ENCODE results near the gene ABCC6. TPM values are rescaled to one million over a fixed set of nuclear protein-coding genes. Genes with fewer than 3 reads are reported as not detected.
"Not testable (repeated sequence)": the region's sequence is repeated elsewhere in the genome, so short reads cannot be mapped to it uniquely, and the experiment has no call there.

ABCC6 gene
- total RNA-seq, 1 experiment from 2014 or later, result 44.6 TPM

- H3K36me3 Mint-ChIP-seq (ENCODE audit: insufficient read depth, unreplicated experiment); H3K4me3 ChIP-seq (ENCODE audit: low read depth, low read length); H3K9me3 Mint-ChIP-seq (ENCODE audit: unreplicated experiment); POLR2A ChIA-PET; H3K27me3 ChIP-seq (replicated peaks; ENCODE audit: control insufficient read depth, insufficient read depth, low read length); H3K27ac Mint-ChIP-seq (ENCODE audit: unreplicated experiment); intact Hi-C loops (cut with micrococcal nuclease; ENCODE audit: unreplicated experiment); H3K4me1 Mint-ChIP-seq (ENCODE audit: low read depth, unreplicated experiment); H3K9me3 ChIP-seq; H3K36me3 ChIP-seq (ENCODE audit: control insufficient read depth, insufficient read depth, low read length); BruUV-seq (replicated peaks); CTCF ChIA-PET; DNase-seq; H3K4me3 Mint-ChIP-seq (ENCODE audit: unreplicated experiment); H3K27me3 Mint-ChIP-seq (ENCODE audit: insufficient read depth, unreplicated experiment); H3K4me1 ChIP-seq: not testable (repeated sequence)
These were observed 11.9 kb downstream of the ABCC6 start for GRCh38 chr16:16211404-16211803.

DNA sequence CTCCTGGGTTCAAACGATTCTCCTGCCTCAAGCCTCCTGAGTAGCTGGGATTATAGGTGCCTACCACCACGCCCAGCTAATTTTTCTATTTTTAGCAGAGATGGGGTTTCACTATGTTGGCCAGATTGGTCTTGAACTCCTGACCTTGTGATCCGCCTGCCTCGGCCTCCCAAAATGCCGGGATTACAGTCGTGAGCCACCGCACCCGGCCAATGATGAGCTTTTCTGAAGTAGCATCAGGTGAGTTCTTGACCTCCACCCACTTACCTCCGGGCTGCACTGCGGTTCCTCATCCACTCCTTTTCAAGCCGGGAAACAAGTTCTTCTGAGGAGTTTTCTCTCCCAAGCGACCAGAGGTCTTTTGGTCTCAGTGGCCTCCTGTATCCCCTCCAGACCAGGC is 14.8 kb downstream of the ABCC6 start:
- BruUV-seq (replicated peaks); H3K9me3 ChIP-seq; POLR2A ChIA-PET; intact Hi-C loops (cut with micrococcal nuclease; ENCODE audit: unreplicated experiment); H3K4me3 Mint-ChIP-seq (ENCODE audit: unreplicated experiment); H3K4me1 ChIP-seq; H3K9me3 Mint-ChIP-seq (ENCODE audit: unreplicated experiment); H3K36me3 ChIP-seq (ENCODE audit: control insufficient read depth, insufficient read depth, low read length); CTCF ChIA-PET; H3K27me3 ChIP-seq (replicated peaks; ENCODE audit: control insufficient read depth, insufficient read depth, low read length); H3K4me1 Mint-ChIP-seq (ENCODE audit: low read depth, unreplicated experiment); DNase-seq; H3K4me3 ChIP-seq (ENCODE audit: low read depth, low read length); H3K27ac Mint-ChIP-seq (ENCODE audit: unreplicated experiment); H3K27me3 Mint-ChIP-seq (ENCODE audit: insufficient read depth, unreplicated experiment): not testable (repeated sequence)
- H3K36me3 Mint-ChIP-seq (ENCODE audit: insufficient read depth, unreplicated experiment), result peaks cover 13% of the 10 kb centered on the region

GRCh38 chr16:16207787-16208334 is 15.4 kb downstream of the ABCC6 start:
- CTCF ChIA-PET; BruUV-seq (replicated peaks); H3K27me3 ChIP-seq (replicated peaks; ENCODE audit: control insufficient read depth, insufficient read depth, low read length); H3K4me1 ChIP-seq; intact Hi-C loops (cut with micrococcal nuclease; ENCODE audit: unreplicated experiment); POLR2A ChIA-PET; H3K4me3 ChIP-seq (ENCODE audit: low read depth, low read length); H3K36me3 ChIP-seq (ENCODE audit: control insufficient read depth, insufficient read depth, low read length); H3K27ac Mint-ChIP-seq (ENCODE audit: unreplicated experiment); H3K9me3 ChIP-seq; H3K9me3 Mint-ChIP-seq (ENCODE audit: unreplicated experiment); DNase-seq; H3K27me3 Mint-ChIP-seq (ENCODE audit: insufficient read depth, unreplicated experiment); H3K4me3 Mint-ChIP-seq (ENCODE audit: unreplicated experiment); H3K4me1 Mint-ChIP-seq (ENCODE audit: low read depth, unreplicated experiment): not testable (repeated sequence)
- peaks cover 13% of the 10 kb centered on the region for H3K36me3 Mint-ChIP-seq (ENCODE audit: insufficient read depth, unreplicated experiment)

DNA sequence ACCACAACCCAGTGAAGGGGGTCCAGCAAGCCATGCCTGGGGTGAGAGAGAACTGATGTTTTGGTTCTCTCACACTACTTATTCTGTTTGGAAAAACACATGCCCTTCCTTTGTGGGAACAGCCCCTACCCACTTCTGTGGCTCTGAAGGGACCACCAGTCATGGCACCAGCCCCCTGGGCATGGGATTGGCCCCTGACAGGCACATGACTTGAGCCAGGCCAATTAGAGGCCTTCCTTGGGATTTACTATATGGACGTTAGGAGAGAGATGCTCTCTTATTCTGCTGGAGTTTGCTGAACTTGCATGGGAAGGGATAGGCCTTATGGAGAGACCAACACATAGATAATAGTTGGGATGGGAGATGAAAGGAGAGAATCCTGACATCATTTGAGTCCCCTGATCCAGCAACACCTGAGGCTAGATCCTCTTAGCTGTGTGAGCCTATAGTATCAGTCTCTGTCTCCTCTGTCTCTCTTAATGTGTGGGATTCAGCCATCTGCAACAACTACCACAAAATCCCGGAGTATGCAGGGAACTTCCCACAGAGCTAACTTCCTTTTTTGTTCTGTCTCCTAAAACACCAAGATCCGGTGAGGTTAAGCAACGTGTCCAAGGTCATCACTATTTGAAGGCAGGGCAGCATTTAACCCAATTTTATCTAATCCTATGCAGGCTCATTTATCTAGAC is 16.1 kb downstream of the ABCC6 start:
- BruUV-seq (replicated peaks); H3K4me3 ChIP-seq (ENCODE audit: low read depth, low read length); H3K4me1 Mint-ChIP-seq (ENCODE audit: low read depth, unreplicated experiment); CTCF ChIA-PET; H3K4me1 ChIP-seq; H3K27me3 Mint-ChIP-seq (ENCODE audit: insufficient read depth, unreplicated experiment); H3K9me3 ChIP-seq; H3K36me3 ChIP-seq (ENCODE audit: control insufficient read depth, insufficient read depth, low read length); H3K4me3 Mint-ChIP-seq (ENCODE audit: unreplicated experiment); H3K27me3 ChIP-seq (replicated peaks; ENCODE audit: control insufficient read depth, insufficient read depth, low read length); H3K27ac Mint-ChIP-seq (ENCODE audit: unreplicated experiment); POLR2A ChIA-PET; DNase-seq; intact Hi-C loops (cut with micrococcal nuclease; ENCODE audit: unreplicated experiment); H3K9me3 Mint-ChIP-seq (ENCODE audit: unreplicated experiment): not testable (repeated sequence)
- H3K36me3 Mint-ChIP-seq (ENCODE audit: insufficient read depth, unreplicated experiment), result peaks cover 13% of the 10 kb centered on the region

- H3K4me3 ChIP-seq (ENCODE audit: low read depth, low read length); CTCF ChIA-PET; DNase-seq; H3K4me3 Mint-ChIP-seq (ENCODE audit: unreplicated experiment); H3K27me3 ChIP-seq (replicated peaks; ENCODE audit: control insufficient read depth, insufficient read depth, low read length); BruUV-seq (replicated peaks); H3K9me3 Mint-ChIP-seq (ENCODE audit: unreplicated experiment); POLR2A ChIA-PET; H3K27ac Mint-ChIP-seq (ENCODE audit: unreplicated experiment); H3K36me3 Mint-ChIP-seq (ENCODE audit: insufficient read depth, unreplicated experiment); intact Hi-C loops (cut with micrococcal nuclease; ENCODE audit: unreplicated experiment); H3K9me3 ChIP-seq; H3K4me1 Mint-ChIP-seq (ENCODE audit: low read depth, unreplicated experiment); H3K27me3 Mint-ChIP-seq (ENCODE audit: insufficient read depth, unreplicated experiment); H3K36me3 ChIP-seq (ENCODE audit: control insufficient read depth, insufficient read depth, low read length); H3K4me1 ChIP-seq: not testable (repeated sequence)
These were observed 17.4 kb downstream of the ABCC6 start for GRCh38 chr16:16205864-16206263.

DNA sequence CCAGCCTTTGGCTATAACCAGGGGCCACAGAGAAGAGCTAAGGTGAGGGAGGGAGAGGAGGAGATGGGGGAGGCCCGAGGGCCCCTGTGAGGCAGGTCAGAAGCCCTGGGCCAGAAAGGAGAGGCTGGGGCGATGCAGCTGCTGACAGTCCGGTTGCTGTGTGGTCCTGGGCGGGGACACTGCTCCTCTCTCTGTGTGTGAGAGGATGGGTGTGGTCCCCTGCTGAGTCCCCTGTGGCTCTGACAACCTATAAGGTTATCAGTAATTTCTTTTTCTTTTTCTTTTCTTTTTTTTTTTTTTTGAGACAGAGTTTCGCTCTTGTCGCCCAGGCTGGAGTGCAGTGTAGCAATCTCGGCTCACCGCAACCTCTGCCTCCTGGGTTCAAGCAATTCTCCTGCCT is 18.7 kb downstream of the ABCC6 start:
- H3K36me3 ChIP-seq (ENCODE audit: control insufficient read depth, insufficient read depth, low read length); H3K27me3 Mint-ChIP-seq (ENCODE audit: insufficient read depth, unreplicated experiment); POLR2A ChIA-PET; H3K9me3 Mint-ChIP-seq (ENCODE audit: unreplicated experiment); H3K27ac Mint-ChIP-seq (ENCODE audit: unreplicated experiment); H3K4me1 Mint-ChIP-seq (ENCODE audit: low read depth, unreplicated experiment); DNase-seq; H3K4me3 ChIP-seq (ENCODE audit: low read depth, low read length); H3K4me3 Mint-ChIP-seq (ENCODE audit: unreplicated experiment); H3K9me3 ChIP-seq; H3K27me3 ChIP-seq (replicated peaks; ENCODE audit: control insufficient read depth, insufficient read depth, low read length); intact Hi-C loops (cut with micrococcal nuclease; ENCODE audit: unreplicated experiment); CTCF ChIA-PET; BruUV-seq (replicated peaks); H3K4me1 ChIP-seq: not testable (repeated sequence)
- peaks cover 13% of the 10 kb centered on the region for H3K36me3 Mint-ChIP-seq (ENCODE audit: insufficient read depth, unreplicated experiment)

- BruUV-seq (replicated peaks); H3K4me3 ChIP-seq (ENCODE audit: low read depth, low read length); DNase-seq; H3K4me1 Mint-ChIP-seq (ENCODE audit: low read depth, unreplicated experiment); H3K9me3 ChIP-seq; H3K4me1 ChIP-seq; H3K27ac Mint-ChIP-seq (ENCODE audit: unreplicated experiment); CTCF ChIA-PET; intact Hi-C loops (cut with micrococcal nuclease; ENCODE audit: unreplicated experiment); H3K27me3 ChIP-seq (replicated peaks; ENCODE audit: control insufficient read depth, insufficient read depth, low read length); H3K36me3 ChIP-seq (ENCODE audit: control insufficient read depth, insufficient read depth, low read length); H3K4me3 Mint-ChIP-seq (ENCODE audit: unreplicated experiment); H3K27me3 Mint-ChIP-seq (ENCODE audit: insufficient read depth, unreplicated experiment); H3K9me3 Mint-ChIP-seq (ENCODE audit: unreplicated experiment); POLR2A ChIA-PET: not testable (repeated sequence)
- peaks cover 18% of the 10 kb centered on the region for H3K36me3 Mint-ChIP-seq (ENCODE audit: insufficient read depth, unreplicated experiment)
These were observed 19.8 kb downstream of the ABCC6 start for GRCh38 chr16:16203494-16203893.

All from Caco-2 (cell line).